Measurements from ENCODE around the gene CACNB3.
"Not testable (repeated sequence)": the region's sequence is repeated elsewhere in the genome, so short reads cannot be mapped to it uniquely, and the experiment has no call there.

The CACNB3 gene

DNA sequence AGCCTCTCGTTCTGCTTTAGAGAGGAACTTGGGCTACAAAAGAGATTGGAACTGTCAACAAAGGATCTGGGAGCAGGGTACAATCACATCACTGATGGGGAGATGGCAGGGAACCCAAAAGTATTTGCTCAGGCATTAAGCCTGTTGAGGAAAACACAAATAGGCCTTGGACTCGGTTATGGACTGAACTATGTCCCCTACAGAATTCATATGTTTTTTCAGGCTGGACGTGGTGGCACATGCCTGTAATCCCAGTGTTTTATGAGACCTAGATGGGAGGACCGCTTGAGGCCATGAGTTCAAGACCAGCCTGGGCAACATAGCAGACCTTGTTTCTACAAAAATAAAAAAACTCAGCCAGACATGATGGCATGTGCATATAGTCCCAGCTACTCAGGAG is 19.8 kb downstream of the CACNB3 start:
- Histone ChIP-seq H3F3A (ENCODE audit: control insufficient read depth, insufficient read depth) (no peaks in the 10 kb centered on the region), H3K27ac (ENCODE audit: low read depth, low read length) (no peak overlapping the region), H3K36me3 (ENCODE audit: control insufficient read depth, low read length) (peaks cover 66% of the 10 kb centered on the region), H3K9me3 (ENCODE audit: control insufficient read depth, insufficient read depth, low read length) (no peaks in the 10 kb centered on the region), H3K4me1 (ENCODE audit: control insufficient read depth, low read length) (no peaks in the 10 kb centered on the region), H3K9me2 (replicated peaks; ENCODE audit: control insufficient read depth, low read length) (no peaks in the 10 kb centered on the region), H3K4me2 (ENCODE audit: low read length) (no peak overlapping the region), H3K4me3 (ENCODE audit: low read length) (no peak overlapping the region), H3K79me2 (ENCODE audit: control insufficient read depth, low read length) (no peaks in the 10 kb centered on the region), H3K27me3 (ENCODE audit: control insufficient read depth, low read length) (no peaks in the 10 kb centered on the region), H4K20me1 (ENCODE audit: control insufficient read depth, insufficient read depth, low read depth, low read length) (no peaks in the 10 kb centered on the region; the same call in 1 of the 2 replicates)
- TF ChIP-seq, protein P1, sequence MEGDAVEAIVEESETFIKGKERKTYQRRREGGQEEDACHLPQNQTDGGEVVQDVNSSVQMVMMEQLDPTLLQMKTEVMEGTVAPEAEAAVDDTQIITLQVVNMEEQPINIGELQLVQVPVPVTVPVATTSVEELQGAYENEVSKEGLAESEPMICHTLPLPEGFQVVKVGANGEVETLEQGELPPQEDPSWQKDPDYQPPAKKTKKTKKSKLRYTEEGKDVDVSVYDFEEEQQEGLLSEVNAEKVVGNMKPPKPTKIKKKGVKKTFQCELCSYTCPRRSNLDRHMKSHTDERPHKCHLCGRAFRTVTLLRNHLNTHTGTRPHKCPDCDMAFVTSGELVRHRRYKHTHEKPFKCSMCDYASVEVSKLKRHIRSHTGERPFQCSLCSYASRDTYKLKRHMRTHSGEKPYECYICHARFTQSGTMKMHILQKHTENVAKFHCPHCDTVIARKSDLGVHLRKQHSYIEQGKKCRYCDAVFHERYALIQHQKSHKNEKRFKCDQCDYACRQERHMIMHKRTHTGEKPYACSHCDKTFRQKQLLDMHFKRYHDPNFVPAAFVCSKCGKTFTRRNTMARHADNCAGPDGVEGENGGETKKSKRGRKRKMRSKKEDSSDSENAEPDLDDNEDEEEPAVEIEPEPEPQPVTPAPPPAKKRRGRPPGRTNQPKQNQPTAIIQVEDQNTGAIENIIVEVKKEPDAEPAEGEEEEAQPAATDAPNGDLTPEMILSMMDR (IDR thresholded peaks at IDR 0.05; ENCODE audit: low read depth, low read length, poor library complexity, severe bottlenecking), result no peak
- TF ChIP-seq EZH2phosphoT487 (IDR thresholded peaks at IDR 0.05; ENCODE audit: borderline replicate concordance, low read length), result no peak

DNA sequence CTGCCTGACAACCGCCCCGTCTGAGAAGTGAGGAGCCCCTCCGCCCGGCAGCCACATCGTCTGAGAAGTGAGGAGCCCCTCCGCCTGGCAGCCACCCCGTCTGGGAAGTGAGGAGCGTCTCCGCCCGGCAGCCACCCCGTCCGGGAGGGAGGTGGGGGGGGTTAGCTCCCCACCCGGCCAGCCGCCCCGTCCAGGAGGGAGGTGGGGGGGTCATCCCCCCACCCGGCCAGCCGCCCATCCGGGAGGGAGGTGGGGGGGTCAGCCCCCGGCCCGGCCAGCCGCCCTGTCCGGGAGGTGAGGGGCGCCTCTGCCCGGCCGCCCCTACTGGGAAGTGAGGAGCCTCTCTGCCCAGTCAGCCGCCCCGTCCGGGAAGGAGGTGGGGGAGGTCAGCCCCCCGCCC is 23.7 kb downstream of the CACNB3 start:
- Histone ChIP-seq H3K79me2 (ENCODE audit: control insufficient read depth, low read length) (peaks cover 17% of the 10 kb centered on the region), H3K36me3 (ENCODE audit: control insufficient read depth, low read length) (peaks cover 65% of the 10 kb centered on the region)
- H3K9me3 ChIP-seq (ENCODE audit: control insufficient read depth, insufficient read depth, low read length); H3K27ac ChIP-seq (ENCODE audit: low read depth, low read length); H3K4me3 ChIP-seq (ENCODE audit: low read length); H4K20me1 ChIP-seq (ENCODE audit: control insufficient read depth, insufficient read depth, low read depth, low read length); H3F3A ChIP-seq (ENCODE audit: control insufficient read depth, insufficient read depth); H3K9me2 ChIP-seq (replicated peaks; ENCODE audit: control insufficient read depth, low read length); H3K27me3 ChIP-seq (ENCODE audit: control insufficient read depth, low read length); H3K4me1 ChIP-seq (ENCODE audit: control insufficient read depth, low read length); H3K4me2 ChIP-seq (ENCODE audit: low read length): not testable (repeated sequence)

- TF ChIP-seq EZH2phosphoT487 (IDR thresholded peaks at IDR 0.05; ENCODE audit: borderline replicate concordance, low read length), result no peak
- peaks cover 55% of the 10 kb centered on the region for H3K79me2 ChIP-seq (ENCODE audit: control insufficient read depth, low read length)
- H3F3A ChIP-seq (ENCODE audit: control insufficient read depth, insufficient read depth), result peaks cover 2% of the 10 kb centered on the region; the same call in 1 of the 2 replicates
- no peaks in the 10 kb centered on the region for H3K9me2 ChIP-seq (replicated peaks; ENCODE audit: control insufficient read depth, low read length)
- peak within 1 kb of the TSS; percentile 83 for H3K4me3 ChIP-seq (ENCODE audit: low read length)
- peaks cover 32% of the 10 kb centered on the region for H3K36me3 ChIP-seq (ENCODE audit: control insufficient read depth, low read length)
- H3K4me1 ChIP-seq (ENCODE audit: control insufficient read depth, low read length), result peaks cover 34% of the 10 kb centered on the region
- H3K27me3 ChIP-seq (ENCODE audit: control insufficient read depth, low read length), result no peaks in the 10 kb centered on the region
- H3K4me2 ChIP-seq (ENCODE audit: low read length), result peak within 1 kb of the TSS; percentile 84
- peaks cover 7% of the 10 kb centered on the region; the same call in 1 of the 2 replicates for H4K20me1 ChIP-seq (ENCODE audit: control insufficient read depth, insufficient read depth, low read depth, low read length)
- H3K9me3 ChIP-seq (ENCODE audit: control insufficient read depth, insufficient read depth, low read length), result no peaks in the 10 kb centered on the region
- H3K27ac ChIP-seq (ENCODE audit: low read depth, low read length), result peak within 1 kb of the TSS; percentile 63
Measured at GRCh38 chr12:48851883-48852733, 33.8 kb downstream of the CACNB3 start, which contains the start of gene DDX23. Gene DDX23, minus strand, starts transcription at chr12:48852163. Its CDS starts 6,381 bp downstream, at chr12:48845782.

- Histone ChIP-seq H3K27ac (ENCODE audit: low read depth, low read length) (peak overlapping the region; percentile 54), H3K9me2 (replicated peaks; ENCODE audit: control insufficient read depth, low read length) (no peaks in the 10 kb centered on the region), H3K4me1 (ENCODE audit: control insufficient read depth, low read length) (peaks cover 43% of the 10 kb centered on the region), H3K36me3 (ENCODE audit: control insufficient read depth, low read length) (peaks cover 35% of the 10 kb centered on the region), H3K27me3 (ENCODE audit: control insufficient read depth, low read length) (no peaks in the 10 kb centered on the region), H3K9me3 (ENCODE audit: control insufficient read depth, insufficient read depth, low read length) (no peaks in the 10 kb centered on the region), H3K4me2 (ENCODE audit: low read length) (peak overlapping the region; percentile 84), H3K79me2 (ENCODE audit: control insufficient read depth, low read length) (peaks cover 47% of the 10 kb centered on the region), H4K20me1 (ENCODE audit: control insufficient read depth, insufficient read depth, low read depth, low read length) (peaks cover 7% of the 10 kb centered on the region; the same call in 1 of the 2 replicates), H3F3A (ENCODE audit: control insufficient read depth, insufficient read depth) (peaks cover 2% of the 10 kb centered on the region; the same call in 1 of the 2 replicates), H3K4me3 (ENCODE audit: low read length) (peak overlapping the region; percentile 83)
- no peak for TF ChIP-seq EZH2phosphoT487 (IDR thresholded peaks at IDR 0.05; ENCODE audit: borderline replicate concordance, low read length)
- TF ChIP-seq, protein P1 (IDR thresholded peaks at IDR 0.05; ENCODE audit: low read depth, low read length, poor library complexity, severe bottlenecking), result peak; percentile 84
Measured at GRCh38 chr12:48852734-48853688, 34.7 kb downstream of the CACNB3 start.

Measured in DOHH2 (cell line).